Neural cell (in vitro differentiated cells): ENCODE data around the gene FADS3. TPM values are rescaled to one million over a fixed set of nuclear protein-coding genes. Genes with fewer than 3 reads are reported as not detected.

ENCODE experiments used
- H2AFZ ChIP-seq: fragments of 200-600, 300-800 bp; sonication (generic), shearing (Covaris generic); 2 replicates; pipeline ENCODE4 v1.6.0; 2014; ENCODE audit warnings: low read depth, mild to moderate bottlenecking, antibody characterized with exemption, low read length, moderate library complexity
- H3F3A ChIP-seq: fragments of 200-600 bp; shearing (Covaris generic); 2 replicates; pipeline ENCODE4 v1.6.1; 2016; ENCODE audit warnings: mild to moderate bottlenecking, moderate library complexity, mixed read lengths, antibody characterized with exemption, low read length; ENCODE audit not compliant: insufficient read depth, poor library complexity, severe bottlenecking
- H3K27ac ChIP-seq: fragments of 200-600, 300-800 bp; sonication (generic), shearing (Covaris generic); 2 replicates; pipeline ENCODE4 v1.5.1; 2014; ENCODE audit warnings: mild to moderate bottlenecking, low read length, moderate library complexity
- H3K27me3 ChIP-seq: fragments of 300-800, 200-600 bp; sonication (generic), shearing (Covaris generic); 2 replicates; pipeline ENCODE4 v1.6.0; 2014; ENCODE audit warnings: mild to moderate bottlenecking, low read depth, low read length, moderate library complexity; ENCODE audit not compliant: insufficient read depth
- H3K36me3 ChIP-seq: fragments of 300-800, 200-600 bp; sonication (generic), shearing (Covaris generic); 2 replicates; pipeline ENCODE4 v1.5.1; 2014; ENCODE audit warnings: mild to moderate bottlenecking, antibody characterized with exemption, low read length, moderate library complexity; ENCODE audit not compliant: insufficient read depth
- H3K4me2 ChIP-seq: fragments of 300-800, 200-600 bp; sonication (generic), shearing (Covaris generic); 2 replicates; pipeline ENCODE4 v1.6.0; 2014; ENCODE audit warnings: mild to moderate bottlenecking, low read length
- H3K4me3 ChIP-seq: fragments of 300-800, 200-600 bp; sonication (generic), shearing (Covaris generic); 2 replicates; pipeline ENCODE4 v1.5.1; 2014; ENCODE audit warnings: mild to moderate bottlenecking, low read length, moderate library complexity
- H3K79me2 ChIP-seq: fragments of 200-600 bp; shearing (Covaris generic); replicated peaks from 2 replicates; pipeline ENCODE4 v1.6.0; 2014; ENCODE audit warnings: mild to moderate bottlenecking, low read length, moderate library complexity; ENCODE audit not compliant: insufficient read depth
- H3K9ac ChIP-seq: fragments of 300-800, 200-600 bp; sonication (generic), shearing (Covaris generic); 2 replicates; pipeline ENCODE4 v1.6.1; 2016; ENCODE audit warnings: mild to moderate bottlenecking, low read length, mixed read lengths
- H3K9me2 ChIP-seq: fragments of 200-600 bp; shearing (Covaris generic); 2 replicates; pipeline ENCODE4 v1.6.1; 2016; ENCODE audit warnings: mild to moderate bottlenecking, low read length, mixed read lengths; ENCODE audit not compliant: insufficient read depth
- H3K9me3 ChIP-seq: fragments of 200-600, 300-800 bp; sonication (generic), shearing (Covaris generic); 2 replicates; pipeline ENCODE4 v1.6.1; 2016; ENCODE audit warnings: mild to moderate bottlenecking, mixed run types, low read length, moderate library complexity, mixed read lengths
- H4K20me1 ChIP-seq: fragments of 200-600 bp; shearing (Covaris generic); 2 replicates; pipeline ENCODE4 v1.6.1; 2016; ENCODE audit warnings: mild to moderate bottlenecking, mixed run types; ENCODE audit not compliant: insufficient read depth
- CTCF ChIP-seq: fragments of 450-650 bp; IDR thresholded peaks from 2 replicates; pipeline ENCODE4 v1.5.1; 2014; ENCODE audit warnings: antibody characterized with exemption, mild to moderate bottlenecking, moderate library complexity; ENCODE audit not compliant: poor library complexity, severe bottlenecking
- EP300 ChIP-seq: fragments of 450-650 bp; conservative IDR thresholded peaks from 2 replicates; pipeline ENCODE4 v1.6.1; 2014; ENCODE audit warnings: antibody characterized with exemption, mild to moderate bottlenecking, moderate library complexity; ENCODE audit not compliant: poor library complexity, severe bottlenecking
- EZH2 ChIP-seq: fragments of 200-600, 300-800 bp; shearing (Covaris generic), sonication (generic); IDR thresholded peaks from 2 replicates; pipeline ENCODE4 v1.6.1; 2014; ENCODE audit warnings: antibody characterized with exemption, low read length, borderline replicate concordance, mild to moderate bottlenecking; ENCODE audit not compliant: insufficient read depth, poor library complexity, severe bottlenecking
- MXI1 ChIP-seq: fragments of 450-650 bp; conservative IDR thresholded peaks from 2 replicates; pipeline ENCODE4 v1.6.1; 2014; ENCODE audit warnings: antibody characterized with exemption, mild to moderate bottlenecking; ENCODE audit not compliant: poor library complexity, severe bottlenecking
- POLR2AphosphoS5 ChIP-seq: IDR thresholded peaks from 2 replicates; pipeline ENCODE4 v1.6.1; 2012
- RAD21 ChIP-seq: fragments of 450-650 bp; conservative IDR thresholded peaks from 2 replicates; pipeline ENCODE4 v1.6.1; 2014; ENCODE audit warnings: antibody characterized with exemption, mild to moderate bottlenecking, moderate library complexity
- REST ChIP-seq: IDR thresholded peaks from 2 replicates; pipeline ENCODE4 v1.6.1; 2012; ENCODE audit warnings: borderline replicate concordance
- SMC3 ChIP-seq: fragments of 450-650 bp; conservative IDR thresholded peaks from 2 replicates; pipeline ENCODE4 v1.6.1; 2014; ENCODE audit warnings: antibody characterized with exemption, mild to moderate bottlenecking, moderate library complexity; ENCODE audit not compliant: poor library complexity
- TAF1 ChIP-seq: IDR thresholded peaks from 2 replicates; pipeline ENCODE4 v1.6.1; 2012; ENCODE audit warnings: low read depth
- polyA plus RNA-seq: library from polyadenylated mRNA; depleted of rRNA; stranded (reverse); fragments of >200 nt; gene quantifications from 2 replicates; pipeline ENCODE4 v1.2.3, GENCODE V29; 2014

Gene FADS3
- polyA plus RNA-seq, 1 donor from 2014 or later = 35.4 TPM

GRCh38 chr11:61913699-61914395, 22.5 kb upstream of the FADS3 start:
- H3K79me2 ChIP-seq = no peaks in the 10 kb centered on the region
- H3K9me2 ChIP-seq = no peaks in the 10 kb centered on the region
- H2AFZ ChIP-seq = no peak overlapping the region
- H3K36me3 ChIP-seq = no peaks in the 10 kb centered on the region
- peaks cover 26% of the 10 kb centered on the region for H3K27me3 ChIP-seq
- no peak overlapping the region for H3K4me3 ChIP-seq
- no peaks in the 10 kb centered on the region for H4K20me1 ChIP-seq
- no peak overlapping the region for H3K4me2 ChIP-seq
- no peak for TF ChIP-seq CTCF
- no peak for TF ChIP-seq TAF1
- no peak for TF ChIP-seq POLR2AphosphoS5
- no peak for TF ChIP-seq SMC3
- no peak for TF ChIP-seq EZH2
- TF ChIP-seq RAD21 = no peak
- no peak for TF ChIP-seq REST
- no peak for TF ChIP-seq EP300
- no peak for TF ChIP-seq MXI1
- H3F3A ChIP-seq = no peaks in the 10 kb centered on the region
- H3K9me3 ChIP-seq = no peaks in the 10 kb centered on the region
- H3K9ac ChIP-seq = no peak overlapping the region
- H3K27ac ChIP-seq = no peak overlapping the region

- no peak overlapping the region for H3K27ac ChIP-seq
- no peaks in the 10 kb centered on the region for H4K20me1 ChIP-seq
- H3F3A ChIP-seq = no peaks in the 10 kb centered on the region
- no peaks in the 10 kb centered on the region for H3K79me2 ChIP-seq
- peaks cover 19% of the 10 kb centered on the region for H3K27me3 ChIP-seq
- H3K36me3 ChIP-seq = no peaks in the 10 kb centered on the region
- H3K9me3 ChIP-seq = no peaks in the 10 kb centered on the region
- no peak overlapping the region for H3K4me3 ChIP-seq
- no peak overlapping the region for H3K9ac ChIP-seq
- H3K4me2 ChIP-seq = no peak overlapping the region
- no peak overlapping the region for H2AFZ ChIP-seq
- TF ChIP-seq RAD21 = no peak
- TF ChIP-seq CTCF = no peak
- TF ChIP-seq EP300 = no peak
- TF ChIP-seq SMC3 = no peak
- TF ChIP-seq REST = no peak
- no peak for TF ChIP-seq EZH2
- TF ChIP-seq MXI1 = no peak
- TF ChIP-seq POLR2AphosphoS5 = no peak
- TF ChIP-seq TAF1 = no peak
- H3K9me2 ChIP-seq = no peaks in the 10 kb centered on the region
Observed at GRCh38 chr11:61912991-61913698, 21.8 kb upstream of the FADS3 start.
